NCI-H1694 treated with DMSO at 0.1 percent for 48 hours (cell line): ENCODE data around the gene TTLL4.

ENCODE experiments used
- DNase-seq: peaks from one replicate; lab custom pipeline; 2025; lab: John Stamatoyannopoulos, UW

Gene TTLL4

GRCh38 chr2:218710687-218711549 is at the start of gene TTLL4:
Gene TTLL4 (plus strand): TSS chr2:218710835. CDS start chr2:218737677, 26,842 bp downstream.
- DNase-seq = peak; percentile 93

- DNase-seq = no peak
Measured at GRCh38 chr2:218662377-218662776, 48.3 kb upstream of the TTLL4 start.

- no peak for DNase-seq
Measured at GRCh38 chr2:218662827-218663226, 47.8 kb upstream of the TTLL4 start.

- DNase-seq = no peak
Measured at GRCh38 chr2:218663901-218664300, 46.7 kb upstream of the TTLL4 start.

GRCh38 chr2:218664653-218665052 is 46.0 kb upstream of the TTLL4 start:
- no peak for DNase-seq

- DNase-seq = no peak
Measured at GRCh38 chr2:218671097-218671653, 39.5 kb upstream of the TTLL4 start.

GRCh38 chr2:218671654-218672566 is 38.7 kb upstream of the TTLL4 start, which contains the start of the genes RNF25 and STK36:
Gene RNF25 (minus strand): TSS chr2:218672002. CDS start chr2:218671970, 32 bp downstream.
Gene STK36 (plus strand): TSS chr2:218672086. CDS start chr2:218672830, 744 bp downstream.
- peak; percentile 88 for DNase-seq

- DNase-seq = no peak
Measured at GRCh38 chr2:218679119-218679518, 31.5 kb upstream of the TTLL4 start.

GRCh38 chr2:218680061-218680460 is 30.6 kb upstream of the TTLL4 start:
- no peak for DNase-seq

- DNase-seq = peak; percentile 77
Measured at GRCh38 chr2:218687400-218688060, 23.1 kb upstream of the TTLL4 start.

GRCh38 chr2:218691234-218691633 is 19.4 kb upstream of the TTLL4 start:
- DNase-seq = no peak

- no peak for DNase-seq
Measured at GRCh38 chr2:218694405-218695145, 16.1 kb upstream of the TTLL4 start.

GRCh38 chr2:218698885-218699284 is 11.8 kb upstream of the TTLL4 start:
- no peak for DNase-seq

- DNase-seq = no peak
Measured at GRCh38 chr2:218701806-218702205, 8.8 kb upstream of the TTLL4 start.

- no peak for DNase-seq
Measured at GRCh38 chr2:218703341-218703740, 7.3 kb upstream of the TTLL4 start.

- DNase-seq = no peak
Measured at GRCh38 chr2:218708086-218708485, 2.5 kb upstream of the TTLL4 start.

GRCh38 chr2:218709908-218710307 is 727 bp upstream of the TTLL4 start:
- DNase-seq = no peak

GRCh38 chr2:218710334-218710686 is 325 bp upstream of the TTLL4 start:
- no peak for DNase-seq

GRCh38 chr2:218711550-218711929 is 905 bp downstream of the TTLL4 start:
- no peak for DNase-seq

- DNase-seq = no peak
Measured at GRCh38 chr2:218713922-218714321, 3.3 kb downstream of the TTLL4 start.

- no peak for DNase-seq
Measured at GRCh38 chr2:218716070-218716469, 5.4 kb downstream of the TTLL4 start.
